C4-2B (cell line): Measurements from ENCODE around the gene CORO2B.

Source experiments
- ZFX ChIP-seq: fragments of 450-650 bp; IDR thresholded peaks from 2 replicates; pipeline ENCODE4 v1.6.1; 2017
- TF ChIP-seq, protein P1 (sequence below): fragments of 450-650 bp; conservative IDR thresholded peaks from 2 replicates; pipeline ENCODE4 v1.5.1; 2017; ENCODE audit warnings: mild to moderate bottlenecking

DNA sequence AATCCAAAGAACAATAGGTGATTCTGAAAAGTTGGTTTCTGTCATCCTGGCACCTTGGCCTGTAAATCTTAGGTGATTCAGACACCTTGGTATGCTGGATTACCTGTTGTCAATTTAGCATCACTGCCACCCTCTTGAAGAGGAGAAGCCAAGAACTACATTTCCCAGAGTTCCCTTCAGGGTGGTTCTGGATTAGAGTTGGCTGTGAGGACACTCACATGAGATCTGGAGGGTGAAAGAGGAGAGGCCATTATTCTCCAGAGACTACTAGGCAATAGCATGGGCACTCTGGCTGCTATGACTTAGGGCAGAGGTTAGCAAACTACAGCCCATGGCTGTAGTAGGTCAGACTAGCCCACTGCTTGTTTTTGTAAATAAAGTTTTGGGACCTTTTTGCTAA lies 41.7 kb upstream of the CORO2B start:
- TF ChIP-seq, protein P1, sequence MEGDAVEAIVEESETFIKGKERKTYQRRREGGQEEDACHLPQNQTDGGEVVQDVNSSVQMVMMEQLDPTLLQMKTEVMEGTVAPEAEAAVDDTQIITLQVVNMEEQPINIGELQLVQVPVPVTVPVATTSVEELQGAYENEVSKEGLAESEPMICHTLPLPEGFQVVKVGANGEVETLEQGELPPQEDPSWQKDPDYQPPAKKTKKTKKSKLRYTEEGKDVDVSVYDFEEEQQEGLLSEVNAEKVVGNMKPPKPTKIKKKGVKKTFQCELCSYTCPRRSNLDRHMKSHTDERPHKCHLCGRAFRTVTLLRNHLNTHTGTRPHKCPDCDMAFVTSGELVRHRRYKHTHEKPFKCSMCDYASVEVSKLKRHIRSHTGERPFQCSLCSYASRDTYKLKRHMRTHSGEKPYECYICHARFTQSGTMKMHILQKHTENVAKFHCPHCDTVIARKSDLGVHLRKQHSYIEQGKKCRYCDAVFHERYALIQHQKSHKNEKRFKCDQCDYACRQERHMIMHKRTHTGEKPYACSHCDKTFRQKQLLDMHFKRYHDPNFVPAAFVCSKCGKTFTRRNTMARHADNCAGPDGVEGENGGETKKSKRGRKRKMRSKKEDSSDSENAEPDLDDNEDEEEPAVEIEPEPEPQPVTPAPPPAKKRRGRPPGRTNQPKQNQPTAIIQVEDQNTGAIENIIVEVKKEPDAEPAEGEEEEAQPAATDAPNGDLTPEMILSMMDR, result no peak
- no peak for TF ChIP-seq ZFX
